GM21825 (cell line): ENCODE data around the gene NPM1.
"Not testable (repeated sequence)": the region's sequence is repeated elsewhere in the genome, so short reads cannot be mapped to it uniquely, and the experiment has no call there.

Source experiments
- ATAC-seq: cut with Tn5 transposase; IDR thresholded peaks from one replicate; pipeline ENCODE4 v1.9.1; 2021; ENCODE audit warnings: mild to moderate bottlenecking, moderate library complexity; ENCODE audit not compliant: unreplicated experiment

Gene NPM1

DNA sequence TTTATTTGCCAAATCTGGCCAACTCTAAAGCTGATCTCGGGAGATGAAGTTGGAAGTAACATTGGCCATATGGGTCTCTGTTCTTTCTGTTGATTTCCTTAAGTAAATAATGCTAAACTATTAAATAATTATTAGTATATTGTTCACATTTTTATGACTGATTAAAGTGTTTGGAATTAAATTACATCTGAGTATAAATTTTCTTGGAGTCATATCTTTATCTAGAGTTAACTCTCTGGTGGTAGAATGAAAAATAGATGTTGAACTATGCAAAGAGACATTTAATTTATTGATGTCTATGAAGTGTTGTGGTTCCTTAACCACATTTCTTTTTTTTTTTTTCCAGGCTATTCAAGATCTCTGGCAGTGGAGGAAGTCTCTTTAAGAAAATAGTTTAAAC, 22.5 kb downstream of the NPM1 start:
- ATAC-seq = no peak

DNA sequence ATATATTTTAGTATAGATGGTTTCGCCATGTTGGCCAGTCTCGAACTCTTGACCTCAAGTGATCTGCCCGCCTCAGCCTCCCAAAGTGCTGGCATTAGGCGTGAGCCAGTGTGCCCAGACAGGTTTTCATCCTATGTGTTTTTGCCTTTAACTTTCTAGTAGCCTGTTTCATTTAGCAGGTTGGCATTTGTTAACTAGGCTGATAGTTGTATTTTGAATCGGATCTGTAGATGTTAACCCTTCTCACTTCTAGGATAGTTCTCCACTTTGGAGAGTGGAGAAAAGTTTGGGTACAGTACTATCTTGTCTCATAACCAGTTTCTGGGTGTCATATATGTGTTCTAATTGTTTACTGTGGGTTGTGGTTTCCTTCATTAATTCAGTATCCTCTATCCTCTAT, 24.5 kb downstream of the NPM1 start:
- ATAC-seq = no peak

- ATAC-seq = no peak
These were observed 25.7 kb downstream of the NPM1 start for GRCh38 chr5:171413153-171413910.

DNA sequence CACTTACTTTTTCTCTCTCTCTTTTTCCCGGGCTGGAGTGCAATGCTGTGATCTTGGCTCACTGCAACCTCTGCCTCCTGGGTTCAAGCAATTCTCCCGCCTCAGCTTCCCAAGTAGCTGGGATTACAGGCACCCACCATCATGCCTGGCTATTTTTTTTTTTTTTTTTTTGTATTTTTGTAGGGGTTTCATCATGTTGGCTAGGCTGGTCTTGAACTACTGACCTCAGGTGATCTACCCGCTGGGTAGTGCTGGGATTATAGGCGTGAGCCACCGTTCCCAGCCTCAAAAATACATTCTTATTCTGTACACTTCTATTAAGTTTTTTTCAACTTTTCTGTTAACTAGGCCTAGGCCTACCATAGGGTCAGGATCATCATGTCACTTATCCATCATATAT, 26.3 kb downstream of the NPM1 start:
- ATAC-seq = not testable (repeated sequence)

DNA sequence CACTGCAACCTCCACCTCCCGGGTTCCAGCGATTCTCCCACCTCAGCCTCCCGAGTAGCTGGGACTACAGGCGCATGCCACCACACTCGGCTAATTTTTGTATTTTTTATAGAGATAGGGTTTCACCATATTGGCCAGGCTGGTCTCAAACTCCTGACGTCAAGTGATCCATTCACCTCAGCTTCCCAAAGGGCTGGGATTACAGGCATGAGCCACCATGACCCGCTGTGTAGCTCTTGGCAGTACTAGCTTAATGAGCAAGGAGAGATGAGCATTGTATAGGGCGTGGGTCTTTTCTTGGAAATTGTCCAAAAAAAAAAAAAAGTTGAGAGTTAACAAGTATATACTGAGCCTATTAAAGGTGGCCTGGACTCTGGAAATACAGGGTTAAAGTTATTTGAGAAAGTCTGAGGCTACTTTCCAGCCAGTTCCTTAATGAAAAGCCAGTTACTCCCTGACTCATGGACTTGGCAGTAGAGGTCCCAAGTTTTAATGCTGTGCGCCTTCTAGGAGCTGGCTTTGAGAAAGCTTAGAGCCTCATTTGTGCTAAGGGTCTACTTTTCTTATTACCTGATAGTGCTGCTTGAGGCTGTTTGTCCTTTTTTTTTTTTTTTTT, 27.6 kb downstream of the NPM1 start:
- no peak for ATAC-seq

GRCh38 chr5:171416160-171417049, 28.8 kb downstream of the NPM1 start:
- ATAC-seq = no peak

DNA sequence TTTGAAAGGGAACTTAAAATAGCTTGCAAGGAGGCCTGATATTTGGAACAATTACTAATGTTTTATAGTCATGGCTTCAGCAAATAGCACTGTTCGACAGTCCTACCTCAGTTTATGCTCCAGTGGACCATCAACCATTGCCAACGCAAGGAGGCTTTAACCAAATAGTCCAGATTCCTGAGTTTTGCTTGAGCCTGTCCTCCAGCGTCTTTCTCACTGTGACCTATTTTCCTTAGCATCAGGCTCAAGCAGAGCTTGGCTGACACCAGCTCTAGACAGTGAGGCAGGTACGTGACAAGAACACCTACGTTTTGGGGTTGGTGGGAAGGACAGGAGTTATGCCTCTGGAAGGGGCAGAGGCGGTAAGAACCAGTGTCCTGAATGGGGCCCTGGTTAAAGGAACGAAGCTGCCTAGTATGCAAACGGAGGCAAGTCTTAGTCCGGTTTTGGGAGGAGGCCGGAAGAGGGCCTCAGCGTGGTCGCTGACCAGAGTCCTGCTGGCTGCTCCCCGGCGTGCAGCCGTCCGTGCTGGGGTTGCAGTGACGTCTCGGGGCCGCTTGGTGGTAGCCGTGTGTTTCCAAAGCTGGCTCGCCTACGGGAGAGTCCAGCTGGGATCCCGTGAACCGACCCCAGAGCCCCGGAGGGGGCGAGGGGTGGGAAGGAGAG, 30.8 kb downstream of the NPM1 start:
- ATAC-seq = peak; percentile 61

DNA sequence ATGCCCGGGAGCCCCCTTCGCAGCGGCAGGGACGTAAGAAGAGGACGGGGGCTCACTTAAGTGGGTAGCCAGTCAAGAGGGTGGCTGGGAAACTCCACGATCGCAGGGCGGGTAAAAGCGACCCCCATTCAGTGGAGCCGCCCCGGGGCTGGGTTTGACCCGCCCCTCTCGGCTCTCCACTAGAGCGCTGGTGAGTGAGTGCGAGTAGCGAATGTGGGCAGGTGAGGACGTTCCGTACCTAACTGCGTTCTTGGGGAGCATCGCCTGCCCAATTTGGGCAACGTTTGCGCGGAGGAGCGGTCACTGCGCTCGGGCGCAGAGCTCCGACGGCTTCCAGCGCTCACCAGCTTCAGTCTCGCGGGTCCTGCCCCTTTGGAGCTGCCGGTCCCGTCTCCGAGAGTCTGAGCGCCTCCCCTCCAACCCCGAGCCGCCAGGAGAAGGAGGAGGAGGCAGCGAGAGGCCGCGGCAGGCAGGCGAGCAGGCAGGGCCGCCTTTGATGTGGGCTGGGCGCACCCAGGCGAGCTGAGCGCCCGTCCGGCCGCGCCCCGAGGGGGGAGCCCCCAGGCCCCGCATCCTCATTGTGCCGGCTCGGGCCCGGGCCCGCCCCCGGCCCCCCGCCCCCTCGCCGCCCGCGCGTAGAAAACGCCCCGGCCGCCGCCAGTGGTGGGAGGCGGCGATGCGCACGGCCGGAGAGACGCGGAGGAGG, 31.5 kb downstream of the NPM1 start, which contains the start of gene FGF18:
Gene FGF18 (plus strand): TSS at position 666 of the 706 bp plus-strand sequence. CDS start 553 bp downstream, outside the sequence.
- peak; percentile 32 for ATAC-seq

DNA sequence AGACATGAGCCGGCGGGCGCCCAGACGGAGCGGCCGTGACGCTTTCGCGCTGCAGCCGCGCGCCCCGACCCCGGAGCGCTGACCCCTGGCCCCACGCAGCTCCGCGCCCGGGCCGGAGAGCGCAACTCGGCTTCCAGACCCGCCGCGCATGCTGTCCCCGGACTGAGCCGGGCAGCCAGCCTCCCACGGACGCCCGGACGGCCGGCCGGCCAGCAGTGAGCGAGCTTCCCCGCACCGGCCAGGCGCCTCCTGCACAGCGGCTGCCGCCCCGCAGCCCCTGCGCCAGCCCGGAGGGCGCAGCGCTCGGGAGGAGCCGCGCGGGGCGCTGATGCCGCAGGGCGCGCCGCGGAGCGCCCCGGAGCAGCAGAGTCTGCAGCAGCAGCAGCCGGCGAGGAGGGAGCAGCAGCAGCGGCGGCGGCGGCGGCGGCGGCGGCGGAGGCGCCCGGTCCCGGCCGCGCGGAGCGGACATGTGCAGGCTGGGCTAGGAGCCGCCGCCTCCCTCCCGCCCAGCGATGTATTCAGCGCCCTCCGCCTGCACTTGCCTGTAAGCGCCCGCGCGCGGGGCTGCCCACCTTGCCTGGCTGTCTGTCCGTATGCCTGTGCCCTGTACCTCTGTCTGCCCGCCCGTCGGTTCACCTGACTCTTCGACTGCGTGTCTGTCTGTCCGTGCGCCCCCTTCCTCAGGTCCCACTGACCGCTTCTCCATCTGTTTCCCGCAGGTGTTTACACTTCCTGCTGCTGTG, 32.2 kb downstream of the NPM1 start:
- peak; percentile 24 for ATAC-seq

DNA sequence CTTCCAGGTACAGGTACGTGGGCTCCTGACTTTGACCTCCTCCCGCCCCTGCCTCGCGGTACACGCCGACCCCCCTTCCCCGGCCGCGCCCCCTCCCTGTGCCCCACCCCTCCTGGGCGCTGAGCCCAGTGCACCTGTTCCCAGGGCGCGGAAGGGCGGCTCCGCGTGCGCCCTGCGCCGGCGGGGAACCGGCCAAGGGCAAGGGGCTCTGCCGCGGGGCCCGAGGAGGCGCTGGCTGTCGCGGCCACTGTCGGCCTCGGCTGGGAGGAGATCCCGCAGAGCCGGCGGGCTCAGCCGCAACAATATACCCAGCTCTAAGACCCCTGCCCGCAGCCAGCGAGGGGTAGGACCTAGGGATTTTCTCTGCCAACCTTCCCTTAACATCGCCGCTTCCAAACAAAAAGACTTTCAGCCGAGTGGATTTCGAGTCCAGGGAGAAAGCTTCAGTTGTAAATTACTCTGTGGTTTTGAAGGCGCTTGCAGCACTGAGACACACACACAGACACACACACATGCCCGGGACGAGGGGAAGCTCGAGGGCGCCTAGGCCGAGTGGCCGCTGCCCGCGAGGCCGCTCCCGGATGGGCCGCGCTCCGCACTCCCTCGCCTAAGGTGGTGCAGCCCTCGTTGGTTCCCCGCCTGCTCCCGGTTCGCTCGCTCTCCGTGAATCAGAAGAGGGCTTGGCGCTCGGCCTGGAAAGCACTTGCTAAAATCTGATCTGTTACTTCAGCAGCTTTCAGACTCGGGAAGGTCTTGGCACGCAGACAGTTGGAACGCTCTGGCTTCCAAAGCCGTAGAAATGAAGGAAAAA, 33.0 kb downstream of the NPM1 start:
- ATAC-seq = no peak

GRCh38 chr5:171421331-171422262, 33.9 kb downstream of the NPM1 start:
- no peak for ATAC-seq

DNA sequence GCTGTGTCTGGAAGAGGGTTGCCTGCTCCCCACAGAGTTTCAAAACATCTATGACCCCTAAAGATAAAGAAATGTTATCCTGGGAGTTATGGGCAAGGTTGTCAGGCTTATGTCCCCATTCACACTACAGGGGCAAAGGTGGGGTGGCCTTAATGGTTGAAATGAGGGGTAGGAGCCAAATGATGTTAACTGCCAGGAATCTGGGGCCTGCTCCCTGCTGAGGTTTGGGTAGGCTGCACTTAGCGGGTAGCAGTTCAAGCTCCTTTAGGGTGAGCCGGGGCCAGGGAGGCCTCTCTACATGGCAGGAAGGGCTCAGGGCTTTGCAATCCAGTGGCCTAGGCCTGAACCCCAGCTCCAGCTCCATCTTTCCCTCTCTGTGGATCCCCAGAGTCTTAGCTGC, 34.8 kb downstream of the NPM1 start:
- no peak for ATAC-seq

DNA sequence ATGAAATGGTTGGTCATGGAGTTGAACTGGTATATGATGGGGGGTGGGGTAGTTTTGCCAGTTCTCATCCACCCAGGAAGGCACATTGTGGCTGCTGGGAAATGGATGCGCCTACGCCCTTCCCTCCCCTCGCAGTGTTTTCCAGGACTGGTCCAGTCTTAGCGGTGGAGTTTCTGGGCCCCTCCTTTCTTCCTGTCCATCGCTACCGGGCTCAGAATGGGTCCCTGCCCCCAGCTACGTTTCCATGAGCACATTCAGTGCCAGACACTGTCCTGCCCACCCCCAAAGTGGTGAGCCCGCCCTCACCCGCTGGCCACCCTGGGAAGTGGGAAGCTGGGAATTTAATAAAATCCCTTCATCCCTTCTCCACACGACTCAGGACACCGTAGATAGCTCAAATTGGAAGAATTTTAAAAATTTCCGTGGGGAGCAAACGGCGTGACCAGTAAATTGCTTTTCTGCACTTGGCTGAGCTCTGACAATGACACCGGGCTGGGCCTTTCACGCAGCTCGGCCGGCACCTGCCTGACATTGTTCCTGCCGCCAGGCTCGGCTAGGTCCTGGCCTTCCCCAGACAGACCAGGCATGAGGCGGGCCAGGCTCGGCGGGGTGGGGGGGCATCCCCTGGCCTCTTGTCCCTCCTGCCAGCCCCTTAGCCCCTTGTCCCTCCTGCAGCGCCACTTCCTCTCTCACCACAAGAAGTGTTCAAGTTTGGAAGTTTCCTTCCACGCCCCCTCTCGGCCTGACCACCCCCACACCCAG, 35.4 kb downstream of the NPM1 start:
- ATAC-seq = no peak

DNA sequence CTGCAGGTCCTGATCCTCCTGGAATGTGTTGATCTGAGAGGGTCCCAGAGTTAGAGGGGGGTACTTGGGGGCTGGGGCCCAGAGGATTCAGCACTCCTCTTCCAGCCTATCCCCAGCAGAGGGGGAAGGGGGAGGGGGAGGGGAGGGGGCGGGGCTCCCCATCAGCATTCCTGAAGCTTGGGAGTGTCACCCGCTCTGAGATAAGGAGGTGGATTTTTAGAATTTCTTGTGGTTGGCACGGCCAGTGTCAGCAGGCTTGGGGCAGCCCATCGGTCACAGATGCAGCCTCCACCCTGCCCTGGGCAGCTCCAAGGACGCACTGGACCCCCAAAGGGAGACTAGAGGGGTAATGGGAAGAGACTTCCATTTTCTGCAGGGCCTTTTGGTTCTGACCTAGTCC, 37.1 kb downstream of the NPM1 start:
- no peak for ATAC-seq

GRCh38 chr5:171425596-171426244, 38.1 kb downstream of the NPM1 start:
- no peak for ATAC-seq

DNA sequence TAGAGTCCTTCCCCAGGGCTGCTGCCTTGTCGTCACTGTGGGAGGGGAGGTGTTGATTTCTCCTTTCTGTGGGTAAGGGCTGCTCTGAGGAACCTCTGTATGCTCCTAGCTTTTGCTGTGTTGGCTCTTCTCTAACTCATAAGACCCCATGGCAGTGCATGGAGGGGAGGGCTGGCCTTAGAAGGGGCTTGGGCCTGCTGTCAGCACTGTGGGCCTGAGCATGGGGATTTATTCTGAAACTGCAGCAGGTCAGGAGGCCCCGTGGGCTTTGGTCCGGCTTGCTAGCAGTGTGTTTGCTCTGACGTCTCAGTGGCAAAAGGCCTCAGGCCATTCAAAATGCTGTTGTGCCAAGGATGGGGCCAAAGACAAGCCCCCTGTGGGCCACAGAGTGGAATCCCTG, 38.6 kb downstream of the NPM1 start:
- no peak for ATAC-seq

GRCh38 chr5:171426680-171427079, 39.0 kb downstream of the NPM1 start:
- no peak for ATAC-seq
